ENCODE measurements around the gene EFNB2. TPM values are rescaled to one million over a fixed set of nuclear protein-coding genes. Genes with fewer than 3 reads are reported as not detected.

EFNB2 gene, protein sequence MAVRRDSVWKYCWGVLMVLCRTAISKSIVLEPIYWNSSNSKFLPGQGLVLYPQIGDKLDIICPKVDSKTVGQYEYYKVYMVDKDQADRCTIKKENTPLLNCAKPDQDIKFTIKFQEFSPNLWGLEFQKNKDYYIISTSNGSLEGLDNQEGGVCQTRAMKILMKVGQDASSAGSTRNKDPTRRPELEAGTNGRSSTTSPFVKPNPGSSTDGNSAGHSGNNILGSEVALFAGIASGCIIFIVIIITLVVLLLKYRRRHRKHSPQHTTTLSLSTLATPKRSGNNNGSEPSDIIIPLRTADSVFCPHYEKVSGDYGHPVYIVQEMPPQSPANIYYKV
- total RNA-seq: 2.2 and 4.1 TPM in 2 replicates

DNA sequence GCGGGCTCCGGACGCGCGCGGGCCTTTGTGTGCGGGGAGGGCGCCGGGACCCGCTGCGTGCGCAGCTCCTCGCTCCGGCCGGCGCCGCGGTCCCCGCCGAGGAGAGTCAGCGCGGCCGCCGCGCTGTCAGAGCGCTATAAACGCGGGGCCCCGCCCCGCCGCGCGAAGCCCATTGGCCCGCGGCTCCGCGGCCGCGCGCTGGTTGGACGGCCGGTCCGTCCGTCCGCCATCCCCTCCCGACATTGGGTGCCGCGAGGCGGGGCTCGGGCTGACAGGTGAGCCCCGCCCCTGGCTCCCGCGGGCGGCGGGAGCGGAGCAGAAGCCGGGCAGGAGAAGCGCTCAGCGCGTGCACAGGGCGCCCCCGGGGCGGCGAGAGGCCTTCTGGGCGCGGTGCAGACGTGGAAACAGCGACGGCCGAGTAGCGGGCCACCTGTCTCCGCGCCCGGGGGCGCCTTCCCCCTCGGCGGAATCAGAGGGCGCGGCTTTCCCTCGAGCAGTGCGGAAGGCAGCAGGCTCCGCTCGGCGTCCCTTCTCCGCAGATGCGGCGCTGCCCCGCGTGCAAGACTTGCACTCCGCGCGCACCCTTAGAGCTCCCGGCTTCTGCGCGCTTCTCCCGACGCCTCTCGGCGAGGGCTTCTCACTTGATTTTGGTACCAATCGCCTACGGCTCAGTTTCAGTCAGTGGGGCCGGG is at the start of gene EFNB2:
TSS of gene EFNB2 (minus strand) at position 111 of the 692 bp plus-strand sequence. CDS start 698 bp downstream, outside the sequence.

DNA sequence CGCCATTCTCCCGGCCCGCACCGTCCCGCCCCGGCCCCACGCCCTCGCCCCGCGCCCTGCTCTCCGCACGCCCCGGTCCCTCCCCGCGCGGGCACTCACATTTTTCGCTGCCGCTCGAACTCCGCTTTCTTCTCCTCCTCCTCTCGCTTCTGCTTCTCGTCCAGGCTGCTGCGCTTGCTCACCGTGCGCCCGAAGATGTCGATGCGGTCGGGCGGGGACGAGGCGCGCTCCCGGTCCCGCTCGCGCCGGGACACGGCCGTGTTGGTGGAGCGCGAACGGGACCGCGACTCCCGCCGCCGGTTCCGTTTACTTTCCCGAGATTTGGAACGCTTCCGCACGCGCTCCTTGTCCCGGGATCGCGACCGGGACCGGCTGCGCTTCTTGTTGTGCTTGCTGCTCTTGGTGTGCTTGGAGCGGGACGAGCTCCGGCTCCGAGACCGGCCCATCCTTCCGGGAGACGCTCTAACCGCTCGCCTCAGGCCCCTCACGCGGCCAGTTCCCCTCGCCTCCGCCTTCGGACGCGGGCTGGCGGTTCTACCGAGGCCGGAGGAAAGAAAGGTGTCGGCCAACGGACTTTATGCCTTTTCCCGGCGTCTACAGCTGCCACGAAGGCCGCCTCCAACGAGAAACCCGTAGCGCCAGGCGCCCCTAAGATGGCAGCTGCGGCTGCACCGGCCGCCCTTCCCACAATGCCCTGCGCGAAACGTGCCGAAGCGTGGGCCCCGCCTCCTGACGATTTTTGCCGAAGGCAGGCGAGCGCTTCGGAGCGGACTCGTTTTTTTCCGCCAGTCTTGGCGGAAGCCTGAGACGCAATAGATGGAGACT is 32.2 kb upstream of the EFNB2 start, which contains the start of gene ARGLU1:
TSS of gene ARGLU1 (minus strand) at position 664 of the 825 bp plus-strand sequence. CDS start at position 446, 218 bp downstream.

Other genes starting within 250 kb of the EFNB2 start
- gene ARGLU1, start 32.5 kb upstream of the EFNB2 start, total RNA-seq: 49.8 and 52.6 TPM in 2 replicates

Data from uterine smooth muscle cell (primary cell).